ENCODE results near the gene SEPTIN10.
"Not testable (repeated sequence)": the region's sequence is repeated elsewhere in the genome, so short reads cannot be mapped to it uniquely, and the experiment has no call there.

The SEPTIN10 gene

DNA sequence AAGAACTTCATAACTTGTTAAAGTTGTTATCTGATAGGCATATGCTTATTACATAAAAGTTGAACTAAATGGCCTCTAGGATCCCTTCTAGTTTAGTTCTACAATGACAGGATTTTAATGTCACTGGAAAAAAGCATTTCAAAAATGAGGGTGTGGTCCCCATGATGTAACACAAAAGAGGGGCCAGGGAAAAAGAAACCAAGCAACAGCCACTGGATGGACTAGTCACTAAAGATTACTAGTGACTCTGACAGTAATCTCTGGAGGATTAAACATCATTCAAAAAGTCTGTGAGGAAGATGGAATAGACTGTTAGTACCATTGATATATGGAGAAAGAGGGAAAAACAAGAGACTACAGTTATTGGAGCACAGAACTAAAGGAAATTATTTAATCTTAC is 22.6 kb downstream of the SEPTIN10 start:
- Histone ChIP-seq H3K9me3 (no peaks in the 10 kb centered on the region), H3K27ac (no peak overlapping the region), H3K4me1 (ENCODE audit: control insufficient read depth in 1 of 2, insufficient read depth in 1 of 2, low read depth in 1 of 2, low read length in 1 of 2) (no peaks in the 10 kb centered on the region), H3K36me3 (no peaks in the 10 kb centered on the region), H3K4me3 (ENCODE audit: low read depth in 1 of 2, low read length in 1 of 2) (no peak overlapping the region), H3K27me3 (no peaks in the 10 kb centered on the region)
- TF ChIP-seq CTCF (IDR thresholded peaks at IDR 0.05): no peak

- Histone ChIP-seq H3K36me3 (no peaks in the 10 kb centered on the region), H3K4me1 (ENCODE audit: control insufficient read depth in 1 of 2, insufficient read depth in 1 of 2, low read depth in 1 of 2, low read length in 1 of 2) (no peaks in the 10 kb centered on the region)
- no peak for TF ChIP-seq CTCF (IDR thresholded peaks at IDR 0.05)
Measured at GRCh38 chr2:109586687-109587086, 27.1 kb downstream of the SEPTIN10 start.

GRCh38 chr2:109582928-109583895 is 30.6 kb downstream of the SEPTIN10 start:
- Histone ChIP-seq H3K4me1 (ENCODE audit: control insufficient read depth in 1 of 2, insufficient read depth in 1 of 2, low read depth in 1 of 2, low read length in 1 of 2) (no peaks in the 10 kb centered on the region), H3K27me3 (peaks cover 22% of the 10 kb centered on the region), H3K9me3 (no peaks in the 10 kb centered on the region), H3K36me3 (no peaks in the 10 kb centered on the region), H3K27ac (no peak overlapping the region), H3K4me3 (ENCODE audit: low read depth in 1 of 2, low read length in 1 of 2) (no peak overlapping the region)
- no peak for TF ChIP-seq CTCF (IDR thresholded peaks at IDR 0.05)

More at GRCh38 chr2:109586687-109587086, 27.1 kb downstream of the SEPTIN10 start:
- no peak overlapping the region for H3K27ac ChIP-seq
- peaks cover 22% of the 10 kb centered on the region for H3K27me3 ChIP-seq
- H3K9me3 ChIP-seq: no peaks in the 10 kb centered on the region
- H3K4me3 ChIP-seq (ENCODE audit: low read depth in 1 of 2, low read length in 1 of 2): no peak overlapping the region

DNA sequence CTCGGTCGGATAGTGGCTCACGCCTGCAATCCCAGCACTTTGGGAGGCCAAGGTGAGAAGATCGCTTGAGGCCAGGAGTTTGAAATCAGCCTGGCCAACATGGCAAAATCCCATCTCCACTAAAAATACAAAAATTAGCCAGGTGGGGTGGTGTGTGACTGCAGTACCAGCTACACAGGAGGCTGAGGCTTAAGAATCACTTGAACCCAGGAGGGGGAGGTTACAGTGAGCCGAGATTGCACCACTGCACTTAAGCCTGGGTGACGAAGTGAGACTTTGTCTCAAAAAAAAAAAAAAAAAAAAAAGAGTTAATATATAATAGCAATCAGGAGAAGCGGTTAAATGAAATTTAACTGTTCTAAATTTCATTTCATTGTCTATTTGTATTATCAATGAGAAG is 36.1 kb downstream of the SEPTIN10 start:
- not testable (repeated sequence) for H3K4me1 ChIP-seq (ENCODE audit: control insufficient read depth in 1 of 2, insufficient read depth in 1 of 2, low read depth in 1 of 2, low read length in 1 of 2); H3K27me3 ChIP-seq; H3K9me3 ChIP-seq; H3K4me3 ChIP-seq (ENCODE audit: low read depth in 1 of 2, low read length in 1 of 2); H3K27ac ChIP-seq; H3K36me3 ChIP-seq

DNA sequence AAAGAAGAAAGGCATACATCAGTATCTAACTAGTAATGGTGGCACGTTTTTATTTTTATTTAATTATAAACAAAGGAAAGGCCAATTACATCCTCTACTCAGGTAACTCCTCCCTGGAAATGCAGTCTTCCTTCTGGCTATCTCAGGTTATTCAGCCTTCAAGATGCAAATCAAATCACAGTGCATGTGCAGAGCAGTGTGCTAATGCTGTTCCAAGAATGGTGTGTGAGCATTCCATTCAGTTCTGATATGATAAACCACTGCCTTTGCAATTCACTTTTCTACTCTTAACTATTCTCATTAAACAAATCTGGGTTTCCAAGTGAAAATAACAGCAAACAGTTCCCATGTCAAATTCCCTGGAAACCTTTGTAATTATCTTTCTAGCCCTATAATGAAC is 38.4 kb downstream of the SEPTIN10 start:
- H3K4me1 ChIP-seq (ENCODE audit: control insufficient read depth in 1 of 2, insufficient read depth in 1 of 2, low read depth in 1 of 2, low read length in 1 of 2): no peaks in the 10 kb centered on the region
- H3K36me3 ChIP-seq: no peaks in the 10 kb centered on the region
- no peak overlapping the region for H3K4me3 ChIP-seq (ENCODE audit: low read depth in 1 of 2, low read length in 1 of 2)
- H3K9me3 ChIP-seq: no peaks in the 10 kb centered on the region
- no peak for TF ChIP-seq CTCF (IDR thresholded peaks at IDR 0.05)
- no peaks in the 10 kb centered on the region for H3K27me3 ChIP-seq
- no peak overlapping the region for H3K27ac ChIP-seq

DNA sequence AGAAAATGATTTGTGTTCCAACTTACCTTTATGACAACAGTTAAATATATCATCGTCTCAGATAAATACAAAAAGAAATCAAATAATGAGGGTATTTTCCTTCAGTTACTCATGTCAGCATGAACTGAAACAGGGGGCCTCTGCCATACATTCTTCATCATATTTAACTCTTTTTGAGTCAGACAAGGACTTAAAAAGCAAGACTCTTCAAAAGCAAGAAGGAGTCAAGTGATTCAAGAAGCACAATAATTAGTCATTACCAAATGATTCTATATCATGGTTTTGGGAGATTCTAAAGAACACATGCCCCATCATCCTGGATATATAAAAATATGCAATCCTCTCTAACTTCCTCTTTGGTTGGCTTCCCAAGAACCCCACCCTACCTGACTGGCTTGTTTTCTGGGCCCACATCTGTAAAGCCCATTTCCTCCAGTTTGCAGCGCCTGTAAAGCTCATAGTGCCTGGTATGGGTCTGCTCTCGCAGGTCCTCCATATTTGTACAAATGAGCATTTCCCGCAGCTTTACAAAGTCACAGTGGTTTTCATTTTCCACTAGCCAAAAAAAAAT is 49.7 kb downstream of the SEPTIN10 start:
- H3K4me3 ChIP-seq (ENCODE audit: low read depth in 1 of 2, low read length in 1 of 2): no peak overlapping the region
- H3K9me3 ChIP-seq: no peaks in the 10 kb centered on the region
- no peaks in the 10 kb centered on the region for H3K4me1 ChIP-seq (ENCODE audit: control insufficient read depth in 1 of 2, insufficient read depth in 1 of 2, low read depth in 1 of 2, low read length in 1 of 2)
- no peak overlapping the region for H3K27ac ChIP-seq
- no peak for TF ChIP-seq CTCF (IDR thresholded peaks at IDR 0.05)
- H3K27me3 ChIP-seq: peaks cover 7% of the 10 kb centered on the region
- H3K36me3 ChIP-seq: no peaks in the 10 kb centered on the region

All from neutrophil (primary cell).